Glutamatergic neuron (in vitro differentiated cells): Measurements from ENCODE around the gene PSME3IP1. TPM values are rescaled to one million over a fixed set of nuclear protein-coding genes. Genes with fewer than 3 reads are reported as not detected.
A peak's percentile ranks its signal among the peaks of the same experiment; 100 is the strongest.
"Not testable (repeated sequence)": the region's sequence is repeated elsewhere in the genome, so short reads cannot be mapped to it uniquely, and the experiment has no call there.

ENCODE experiments used
- DNase-seq: peaks from one replicate; pipeline ENCODE4 v3.0.0; 2022
- H3K27ac Mint-ChIP-seq: one replicate; pipeline ENCODE4 v1.8.0; 2020; ENCODE audit warnings: mild to moderate bottlenecking, mixed read lengths, inconsistent platforms; ENCODE audit not compliant: unreplicated experiment
- H3K27me3 Mint-ChIP-seq: one replicate; pipeline ENCODE4 v1.8.0; 2020; ENCODE audit warnings: mild to moderate bottlenecking, moderate library complexity, mixed read lengths, inconsistent platforms; ENCODE audit not compliant: unreplicated experiment
- H3K36me3 Mint-ChIP-seq: one replicate; pipeline ENCODE4 v1.8.0; 2020; ENCODE audit warnings: mild to moderate bottlenecking, mixed read lengths, inconsistent platforms; ENCODE audit not compliant: unreplicated experiment
- H3K4me1 Mint-ChIP-seq: one replicate; pipeline ENCODE4 v1.8.0; 2020; ENCODE audit warnings: mild to moderate bottlenecking, low read depth, mixed read lengths, inconsistent platforms; ENCODE audit not compliant: unreplicated experiment
- H3K4me3 Mint-ChIP-seq: one replicate; pipeline ENCODE4 v1.8.0; 2020; ENCODE audit warnings: mild to moderate bottlenecking, mixed read lengths, inconsistent platforms; ENCODE audit not compliant: unreplicated experiment
- H3K9me3 Mint-ChIP-seq: one replicate; pipeline ENCODE4 v1.8.0; 2020; ENCODE audit warnings: mild to moderate bottlenecking, moderate library complexity, mixed read lengths, inconsistent platforms; ENCODE audit not compliant: unreplicated experiment
- total RNA-seq: library from RNA; stranded (reverse); fragmentation: NEBNext Ultra II Directional; extraction: Animal tissue kit (Norgen Biotek cat#: 25700); gene quantifications from one replicate; pipeline ENCODE4 v1.2.1, GENCODE V29; 2021; ENCODE audit not compliant: unreplicated experiment
- TF ChIP-seq, protein P1 (sequence below): fragments of 200-600 bp; sonication (generic); IDR thresholded peaks from one replicate; pipeline ENCODE4 v1.5.0; 2021; ENCODE audit not compliant: partially characterized antibody, unreplicated experiment

The PSME3IP1 gene
- total RNA-seq, 1 donor from 2014 or later, result 124 TPM

GRCh38 chr16:57208926-57209325 is 23.1 kb upstream of the PSME3IP1 start:
- no peaks in the 10 kb centered on the region for H3K4me1 Mint-ChIP-seq
- no peak overlapping the region for H3K27ac Mint-ChIP-seq
- H3K9me3 Mint-ChIP-seq, result no peaks in the 10 kb centered on the region
- no peaks in the 10 kb centered on the region for H3K36me3 Mint-ChIP-seq
- H3K4me3 Mint-ChIP-seq, result no peak overlapping the region
- TF ChIP-seq, protein P1, sequence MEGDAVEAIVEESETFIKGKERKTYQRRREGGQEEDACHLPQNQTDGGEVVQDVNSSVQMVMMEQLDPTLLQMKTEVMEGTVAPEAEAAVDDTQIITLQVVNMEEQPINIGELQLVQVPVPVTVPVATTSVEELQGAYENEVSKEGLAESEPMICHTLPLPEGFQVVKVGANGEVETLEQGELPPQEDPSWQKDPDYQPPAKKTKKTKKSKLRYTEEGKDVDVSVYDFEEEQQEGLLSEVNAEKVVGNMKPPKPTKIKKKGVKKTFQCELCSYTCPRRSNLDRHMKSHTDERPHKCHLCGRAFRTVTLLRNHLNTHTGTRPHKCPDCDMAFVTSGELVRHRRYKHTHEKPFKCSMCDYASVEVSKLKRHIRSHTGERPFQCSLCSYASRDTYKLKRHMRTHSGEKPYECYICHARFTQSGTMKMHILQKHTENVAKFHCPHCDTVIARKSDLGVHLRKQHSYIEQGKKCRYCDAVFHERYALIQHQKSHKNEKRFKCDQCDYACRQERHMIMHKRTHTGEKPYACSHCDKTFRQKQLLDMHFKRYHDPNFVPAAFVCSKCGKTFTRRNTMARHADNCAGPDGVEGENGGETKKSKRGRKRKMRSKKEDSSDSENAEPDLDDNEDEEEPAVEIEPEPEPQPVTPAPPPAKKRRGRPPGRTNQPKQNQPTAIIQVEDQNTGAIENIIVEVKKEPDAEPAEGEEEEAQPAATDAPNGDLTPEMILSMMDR, result no peak
- no peaks in the 10 kb centered on the region for H3K27me3 Mint-ChIP-seq
- no peak for DNase-seq

- TF ChIP-seq, protein P1, result peak; percentile 38
- Mint-ChIP-seq H3K36me3 (peaks cover 7% of the 10 kb centered on the region), H3K27me3 (peaks cover 3% of the 10 kb centered on the region), H3K4me1 (no peaks in the 10 kb centered on the region), H3K27ac (no peak overlapping the region), H3K9me3 (no peaks in the 10 kb centered on the region), H3K4me3 (no peak overlapping the region)
- no peak for DNase-seq
Measured at GRCh38 chr16:57204675-57205074, 18.8 kb upstream of the PSME3IP1 start.

DNA sequence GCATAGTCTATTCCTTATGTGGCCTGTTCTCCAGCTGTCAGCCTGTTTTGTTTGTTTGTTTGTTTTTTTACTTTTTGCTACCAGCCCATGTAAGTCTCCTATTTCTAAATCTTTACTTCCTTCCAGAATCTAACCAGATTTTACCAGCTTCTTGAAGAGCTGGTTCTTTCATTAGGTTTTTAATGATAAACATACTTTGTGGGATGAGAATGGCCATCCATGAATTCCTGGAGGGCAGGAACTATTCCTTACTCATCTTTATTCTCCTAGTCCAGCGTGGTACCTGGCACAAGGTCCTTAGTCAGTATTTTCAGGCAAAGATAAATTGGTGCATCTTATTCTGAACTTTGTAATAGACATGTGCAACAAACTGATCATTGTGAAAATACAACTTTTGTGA is 17.6 kb upstream of the PSME3IP1 start:
- peaks cover 7% of the 10 kb centered on the region for H3K36me3 Mint-ChIP-seq
- no peaks in the 10 kb centered on the region for H3K4me1 Mint-ChIP-seq

GRCh38 chr16:57202095-57202886 is 16.5 kb upstream of the PSME3IP1 start:
- H3K27ac Mint-ChIP-seq, result peak overlapping the region; percentile 14
- H3K4me3 Mint-ChIP-seq, result peak overlapping the region; percentile 6
- H3K4me1 Mint-ChIP-seq, result no peaks in the 10 kb centered on the region
- peaks cover 4% of the 10 kb centered on the region for H3K9me3 Mint-ChIP-seq
- DNase-seq, result no peak
- H3K27me3 Mint-ChIP-seq, result peaks cover 3% of the 10 kb centered on the region
- TF ChIP-seq, protein P1, result no peak
- peaks cover 7% of the 10 kb centered on the region for H3K36me3 Mint-ChIP-seq

More for the DNA sequence above, 17.6 kb upstream of the PSME3IP1 start:
- TF ChIP-seq, protein P1, result no peak
- no peak overlapping the region for H3K4me3 Mint-ChIP-seq
- peaks cover 3% of the 10 kb centered on the region for H3K27me3 Mint-ChIP-seq
- H3K9me3 Mint-ChIP-seq, result peaks cover 4% of the 10 kb centered on the region
- DNase-seq, result no peak
- peak overlapping the region; percentile 29 for H3K27ac Mint-ChIP-seq

DNA sequence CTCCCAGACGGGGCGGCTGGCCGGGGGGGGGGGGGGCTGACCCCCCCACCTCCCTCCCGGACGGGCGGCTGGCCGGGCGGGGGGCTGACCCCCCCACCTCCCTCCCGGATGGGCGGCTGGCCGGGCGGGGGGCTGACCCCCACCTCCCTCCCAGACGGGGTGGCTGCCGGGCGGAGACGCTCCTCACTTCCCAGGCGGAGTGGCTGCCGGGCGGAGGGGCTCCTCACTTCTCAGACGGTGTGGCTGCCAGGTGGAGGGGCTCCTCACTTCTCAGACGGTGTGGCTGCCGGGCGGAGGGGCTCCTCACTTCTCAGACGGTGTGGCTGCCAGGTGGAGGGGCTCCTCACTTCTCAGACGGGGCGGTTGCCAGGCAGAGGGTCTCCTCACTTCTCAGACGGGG is 15.1 kb upstream of the PSME3IP1 start:
- not testable (repeated sequence) for DNase-seq, H3K4me1 Mint-ChIP-seq, H3K9me3 Mint-ChIP-seq, H3K36me3 Mint-ChIP-seq, H3K27me3 Mint-ChIP-seq, H3K27ac Mint-ChIP-seq, H3K4me3 Mint-ChIP-seq

DNA sequence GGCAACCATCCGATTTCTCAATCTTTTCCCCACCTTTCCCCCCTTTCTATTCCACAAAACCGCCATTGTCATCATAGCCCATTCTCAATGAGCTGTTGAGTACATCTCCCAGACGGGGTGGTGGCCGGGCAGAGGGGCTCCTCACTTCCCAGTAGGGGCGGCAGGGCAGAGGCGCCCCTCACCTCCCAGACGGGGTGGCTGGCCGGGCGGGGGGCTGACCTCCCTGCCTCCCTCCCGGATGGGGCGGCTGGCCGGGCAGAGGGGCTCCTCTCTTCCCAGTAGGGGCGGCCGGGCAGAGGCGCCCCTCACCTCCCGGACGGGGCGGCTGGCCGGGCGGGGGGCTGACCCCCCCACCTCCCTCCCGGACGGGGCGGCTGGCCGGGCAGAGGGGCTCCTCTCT is 14.5 kb upstream of the PSME3IP1 start:
- not testable (repeated sequence) for H3K27ac Mint-ChIP-seq, DNase-seq, H3K36me3 Mint-ChIP-seq, H3K9me3 Mint-ChIP-seq, H3K4me3 Mint-ChIP-seq, H3K4me1 Mint-ChIP-seq, H3K27me3 Mint-ChIP-seq
